ENCODE data around the gene SUCO. TPM values are rescaled to one million over a fixed set of nuclear protein-coding genes. Genes with fewer than 3 reads are reported as not detected.

The SUCO gene
- total RNA-seq, 4 donors from 2014 or later, result 15.5 to 41.6 (median 25.1) TPM

GRCh38 chr1:172515436-172515835 is 17.5 kb upstream of the SUCO start:
- no peak overlapping the region for H3K4me3 ChIP-seq
- H3K9me3 ChIP-seq, result no peaks in the 10 kb centered on the region
- H3K4me1 ChIP-seq, result no peaks in the 10 kb centered on the region
- TF ChIP-seq POLR2AphosphoS5 (IDR thresholded peaks at IDR 0.05), result no peak
- no peak for ATAC-seq
- H3K36me3 ChIP-seq, result no peaks in the 10 kb centered on the region
- H3K27ac ChIP-seq, result no peak overlapping the region
- H3K27me3 ChIP-seq, result no peaks in the 10 kb centered on the region

DNA sequence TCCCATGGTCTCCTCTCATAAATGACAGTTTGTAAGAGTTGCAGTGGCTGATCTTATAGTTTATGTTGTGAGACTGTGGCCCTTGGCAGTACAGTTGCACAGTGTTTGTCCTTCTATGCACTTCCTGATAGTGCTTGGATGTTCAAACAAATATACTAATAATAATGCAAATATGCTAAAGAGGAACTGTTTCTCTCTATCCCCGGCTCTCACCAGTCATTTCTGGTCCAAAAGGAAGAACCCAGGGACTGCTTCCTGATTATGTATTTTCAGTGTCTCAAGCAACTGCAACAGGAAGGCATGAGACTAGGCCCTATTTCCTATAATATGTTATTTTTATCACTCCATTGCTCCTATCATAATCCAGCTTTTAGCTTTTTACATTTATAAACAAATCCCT is 17.0 kb upstream of the SUCO start:
- TF ChIP-seq POLR2A (IDR thresholded peaks at IDR 0.05), result no peak
- TF ChIP-seq POLR2AphosphoS5 (IDR thresholded peaks at IDR 0.05), result no peak
- no peak for TF ChIP-seq EP300 (IDR thresholded peaks at IDR 0.05)
- TF ChIP-seq, protein P1, sequence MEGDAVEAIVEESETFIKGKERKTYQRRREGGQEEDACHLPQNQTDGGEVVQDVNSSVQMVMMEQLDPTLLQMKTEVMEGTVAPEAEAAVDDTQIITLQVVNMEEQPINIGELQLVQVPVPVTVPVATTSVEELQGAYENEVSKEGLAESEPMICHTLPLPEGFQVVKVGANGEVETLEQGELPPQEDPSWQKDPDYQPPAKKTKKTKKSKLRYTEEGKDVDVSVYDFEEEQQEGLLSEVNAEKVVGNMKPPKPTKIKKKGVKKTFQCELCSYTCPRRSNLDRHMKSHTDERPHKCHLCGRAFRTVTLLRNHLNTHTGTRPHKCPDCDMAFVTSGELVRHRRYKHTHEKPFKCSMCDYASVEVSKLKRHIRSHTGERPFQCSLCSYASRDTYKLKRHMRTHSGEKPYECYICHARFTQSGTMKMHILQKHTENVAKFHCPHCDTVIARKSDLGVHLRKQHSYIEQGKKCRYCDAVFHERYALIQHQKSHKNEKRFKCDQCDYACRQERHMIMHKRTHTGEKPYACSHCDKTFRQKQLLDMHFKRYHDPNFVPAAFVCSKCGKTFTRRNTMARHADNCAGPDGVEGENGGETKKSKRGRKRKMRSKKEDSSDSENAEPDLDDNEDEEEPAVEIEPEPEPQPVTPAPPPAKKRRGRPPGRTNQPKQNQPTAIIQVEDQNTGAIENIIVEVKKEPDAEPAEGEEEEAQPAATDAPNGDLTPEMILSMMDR (IDR thresholded peaks at IDR 0.05), result no peak
- Histone ChIP-seq H3K4me3 (no peak overlapping the region), H3K27ac (no peak overlapping the region), H3K9me3 (no peaks in the 10 kb centered on the region), H3K27me3 (no peaks in the 10 kb centered on the region), H3K36me3 (no peaks in the 10 kb centered on the region), H3K4me1 (no peaks in the 10 kb centered on the region)
- peak; percentile 22 for ATAC-seq
- 40 to 91% methylated on average over 1 of the region's 1 CpG for WGBS, 2 donors (ENCODE audit: low coverage in 1 of 2)

DNA sequence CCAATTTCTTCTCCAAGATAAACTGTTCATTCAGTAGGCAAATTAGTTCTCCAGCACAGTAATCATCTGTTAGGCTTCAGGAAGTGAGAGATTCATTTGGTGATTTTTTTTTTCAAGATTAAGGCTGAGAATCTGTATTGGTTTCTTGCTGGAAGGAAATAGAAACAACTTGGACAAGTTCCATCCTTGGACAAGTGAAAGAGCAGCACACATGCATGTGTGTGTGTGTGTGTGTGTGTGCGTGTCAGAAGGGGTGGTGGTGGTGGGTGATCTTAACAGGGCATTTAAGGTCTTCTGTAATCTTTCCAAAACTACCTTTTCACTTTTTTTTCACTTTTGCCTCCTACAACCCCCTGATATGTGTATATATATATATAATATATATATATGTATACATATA is 15.9 kb upstream of the SUCO start:
- no peaks in the 10 kb centered on the region for H3K36me3 ChIP-seq
- no peak overlapping the region for H3K27ac ChIP-seq
- H3K27me3 ChIP-seq, result no peaks in the 10 kb centered on the region
- TF ChIP-seq POLR2AphosphoS5 (IDR thresholded peaks at IDR 0.05), result no peak
- TF ChIP-seq, protein P1 (IDR thresholded peaks at IDR 0.05), result no peak
- no peak for TF ChIP-seq POLR2A (IDR thresholded peaks at IDR 0.05)
- TF ChIP-seq EP300 (IDR thresholded peaks at IDR 0.05), result no peak
- ATAC-seq, result no peak
- no peaks in the 10 kb centered on the region for H3K9me3 ChIP-seq
- 67 to 88% methylated on average over 1 of the region's 1 CpG for WGBS, 2 donors (ENCODE audit: low coverage in 1 of 2)
- no peaks in the 10 kb centered on the region for H3K4me1 ChIP-seq
- H3K4me3 ChIP-seq, result no peak overlapping the region

DNA sequence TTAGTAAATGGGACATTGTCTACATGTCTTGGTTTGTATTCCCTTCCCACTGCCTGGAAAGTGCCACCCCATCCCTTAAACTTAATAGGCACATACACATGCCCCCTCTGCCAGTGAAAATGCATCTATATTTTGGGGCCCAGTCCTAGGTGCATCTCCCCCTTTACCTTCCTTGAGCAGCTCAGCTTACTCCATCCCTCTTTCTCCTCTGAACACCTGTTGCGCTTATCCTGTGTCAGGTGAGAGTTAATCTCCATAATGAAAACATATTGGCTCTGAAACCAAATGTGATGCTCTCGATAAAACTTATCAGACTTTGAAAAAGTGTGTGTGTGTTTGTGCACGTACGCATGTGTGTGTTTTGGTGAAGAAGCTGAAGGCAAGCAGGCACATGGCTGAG is 15.4 kb upstream of the SUCO start:
- TF ChIP-seq POLR2A (IDR thresholded peaks at IDR 0.05) (no peak), EP300 (IDR thresholded peaks at IDR 0.05) (no peak), POLR2AphosphoS5 (IDR thresholded peaks at IDR 0.05) (no peak)
- TF ChIP-seq, protein P1 (IDR thresholded peaks at IDR 0.05), result no peak
- H3K4me1 ChIP-seq, result no peaks in the 10 kb centered on the region
- H3K36me3 ChIP-seq, result no peaks in the 10 kb centered on the region
- no peak overlapping the region for H3K27ac ChIP-seq
- H3K27me3 ChIP-seq, result no peaks in the 10 kb centered on the region
- H3K4me3 ChIP-seq, result no peak overlapping the region
- no peak for ATAC-seq
- 73 to 90% methylated on average over 3 to 4 of the region's 4 CpGs for WGBS, 2 donors (ENCODE audit: low coverage in 1 of 2)
- no peaks in the 10 kb centered on the region for H3K9me3 ChIP-seq

- Histone ChIP-seq H3K4me1 (peaks cover 5 to 11% (median 6%) of the 10 kb centered on the region in 3 donors), H3K27ac (no peak overlapping the region), H3K36me3 (no peaks in the 10 kb centered on the region), H3K4me3 (no peak overlapping the region), H3K27me3 (no peaks in the 10 kb centered on the region), H3K9me3 (no peaks in the 10 kb centered on the region)
- TF ChIP-seq, protein P1 (IDR thresholded peaks at IDR 0.05), result no peak
- TF ChIP-seq POLR2AphosphoS5 (IDR thresholded peaks at IDR 0.05) (no peak), EP300 (IDR thresholded peaks at IDR 0.05) (no peak), POLR2A (IDR thresholded peaks at IDR 0.05) (no peak)
- WGBS, 2 donors (ENCODE audit: low coverage in 1 of 2), result 70 to 80% methylated on average over 2 to 4 of the region's 4 CpGs
- no peak for ATAC-seq
These were observed 3.6 kb upstream of the SUCO start for GRCh38 chr1:172529304-172529703.

All from gastroesophageal sphincter (tissue), 4 donors.